Heart left ventricle (tissue), 16 donors: ENCODE results near the gene LRIT1. TPM values are rescaled to one million over a fixed set of nuclear protein-coding genes. Genes with fewer than 3 reads are reported as not detected.

Experiments used
- ATAC-seq, 4 donors: fragments of 200-7000 bp; cut with Tn5 transposase; one replicate each; pipeline ENCODE4 v1.9.1; 2020 to 2022; ENCODE audit warnings: moderate library complexity in 4 of 4, mild to moderate bottlenecking in 3 of 4, moderate number of reproducible peaks in 1 of 4
- DNase-seq, 5 donors: peaks; one replicate each; pipeline ENCODE4 v3.0.0-alpha.2; 2020
- H3K27ac ChIP-seq, 12 donors: fragments of 200-600 bp; sonication (generic) in 4 of 12; one replicate each; pipeline versions ENCODE4 v1.5.0 to v1.8.0; 2016 to 2022; ENCODE audit warnings: mild to moderate bottlenecking in 2 of 12
- H3K27me3 ChIP-seq, 9 donors: fragments of 200-600 bp; sonication (generic) in 2 of 9; one replicate each; pipeline versions ENCODE4 v1.5.1 to v1.8.0; 2016 to 2022; ENCODE audit warnings: mild to moderate bottlenecking in 3 of 9
- H3K36me3 ChIP-seq, 9 donors: fragments of 200-600 bp; sonication (generic) in 2 of 9; one replicate each; pipeline versions ENCODE4 v1.5.0 to v1.8.0; 2018 to 2022; ENCODE audit warnings: mild to moderate bottlenecking in 2 of 9
- H3K4me1 ChIP-seq, 12 donors: fragments of 200-600 bp; sonication (generic) in 4 of 12; one replicate each; pipeline versions ENCODE4 v1.5.0 to v1.8.0; 2016 to 2022; ENCODE audit warnings: mild to moderate bottlenecking in 3 of 12
- H3K4me3 ChIP-seq, 12 donors: fragments of 200-600 bp; sonication (generic) in 4 of 12; one replicate each; pipeline versions ENCODE4 v1.5.0 to v1.8.0; 2017 to 2022; ENCODE audit warnings: mild to moderate bottlenecking in 9 of 12, moderate library complexity in 4 of 12
- H3K9me3 ChIP-seq, 12 donors: fragments of 200-600 bp; sonication (generic) in 4 of 12; one replicate each; pipeline versions ENCODE4 v1.5.0 to v1.8.0; 2016 to 2022; ENCODE audit warnings: mild to moderate bottlenecking in 1 of 12
- POLR2A ChIP-seq, 2 donors: fragments of 450-650 bp; IDR thresholded peaks; one replicate each; pipeline ENCODE4 v1.6.1; 2017; ENCODE audit warnings: antibody characterized with exemption in 2 of 2, mild to moderate bottlenecking in 2 of 2, moderate library complexity in 2 of 2
- WGBS, 4 donors: extraction: QIAGEN DNeasy Blood & Tissue Kit in 2 of 4; methylation state at CpG; one replicate each; pipeline versions ENCODE4 v1.1.5 to v1.1.7; 2013 to 2018; 5-methylcytosine and 5-hydroxymethylcytosine counted together
- intact Hi-C, 10 donors: fragments of 100-400 bp; cut with DNase I; formaldehyde crosslinking; loops; one replicate each; pipeline versions ENCODE4 v1.11.1 to v1.14.2; 2022
- polyA plus RNA-seq, 2 donors: library from polyadenylated mRNA; stranded (reverse); fragments of 200-250 nt; gene quantifications; one replicate each; pipeline ENCODE4 v1.2.3, GENCODE V29; 2013
- total RNA-seq, 9 donors: library from RNA; depleted of rRNA in 2 of 9; stranded (reverse); fragments of >200 nt in 2 of 9; fragmentation: NEBNext Ultra II Directional in 3 of 9; extraction: Animal tissue kit (Norgen Biotek cat#: 25700) in 3 of 9; gene quantifications; one replicate each; pipeline versions ENCODE4 v1.1.0 to v1.2.4, GENCODE V29; 2016 to 2023
- TF ChIP-seq, protein P1 (sequence below), 12 donors: fragments of 200-600 bp; sonication (generic) in 4 of 12; IDR thresholded peaks; one replicate each; pipeline versions ENCODE4 v1.5.0 to v1.8.0; 2018 to 2022; ENCODE audit warnings: antibody characterized with exemption in 12 of 12, mild to moderate bottlenecking in 5 of 12
- donor health status: ischemic (EF 13 %, LVEDD 7.1; RV severe dilation, severe dysfunction).
- donor health status: healthy with polysubstance abuse.
- donor health status: DM: no; HTN: yes; CAD: no.
- donor health status: DM: no; HTN: no; CAD: no.
- donor health status: ischemic (EF 25% LVEDD 6.9; RV normal size, moderate dysfunction).
- donor health status: ischemic (EF 25% LVEDD 5.7; RV mildly dilated, moderate dysfunction).
- donor health status: healthy.
- donor health status: DM: yes; HTN: yes; CAD: no.
- donor health status: ischemic (EF 35%, LVEDD 5.7; RV mildly dilated, moderate dysfunction).
- donor health status: nonischemic (EF 11% LVEDD 7.7; RV severe dilation, severe dysfunction).
- donor health status: DM: yes; HTN: yes; CAD: no.
- donor health status: PGD.
- donor health status: ischemic (EF 29% LVEDD 5.4; RV normal size, mild dysfunction).
- donor health status: nonischemic (EF 23%, LVEDD 6.1; RV moderate dilation, normal function).

Gene LRIT1
- total and polyA plus RNA-seq, 11 donors = not detected

DNA sequence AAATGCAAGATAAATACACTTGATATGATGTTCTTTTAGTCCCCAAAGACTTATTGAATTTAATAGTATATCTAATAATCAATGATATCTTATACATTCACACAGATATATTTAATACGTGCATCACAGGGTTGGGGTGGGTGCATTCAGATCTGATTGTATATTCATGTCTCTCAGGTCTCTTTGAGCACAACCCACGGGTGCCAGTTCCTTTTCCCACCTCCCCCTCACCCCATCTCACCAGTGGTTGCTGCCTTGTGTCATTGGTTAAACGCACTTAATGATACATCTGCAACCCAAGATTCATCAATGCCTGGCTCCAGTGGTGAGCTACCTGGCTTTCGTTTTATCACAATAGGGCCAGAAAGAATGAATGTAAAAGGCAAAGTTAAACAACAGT, 6.2 kb downstream of the LRIT1 start:
- Histone ChIP-seq H3K4me1 (peaks cover 0 to 3% (median 0%) of the 10 kb centered on the region in 12 donors), H3K4me3 (no peak overlapping the region), H3K27ac (no peak overlapping the region), H3K9me3 (no peaks in the 10 kb centered on the region), H3K36me3 (no peaks in the 10 kb centered on the region), H3K27me3 (peaks cover 0 to 9% (median 4%) of the 10 kb centered on the region in 9 donors)
- TF ChIP-seq POLR2A (IDR thresholded peaks at IDR 0.05) = no peak
- TF ChIP-seq, protein P1, sequence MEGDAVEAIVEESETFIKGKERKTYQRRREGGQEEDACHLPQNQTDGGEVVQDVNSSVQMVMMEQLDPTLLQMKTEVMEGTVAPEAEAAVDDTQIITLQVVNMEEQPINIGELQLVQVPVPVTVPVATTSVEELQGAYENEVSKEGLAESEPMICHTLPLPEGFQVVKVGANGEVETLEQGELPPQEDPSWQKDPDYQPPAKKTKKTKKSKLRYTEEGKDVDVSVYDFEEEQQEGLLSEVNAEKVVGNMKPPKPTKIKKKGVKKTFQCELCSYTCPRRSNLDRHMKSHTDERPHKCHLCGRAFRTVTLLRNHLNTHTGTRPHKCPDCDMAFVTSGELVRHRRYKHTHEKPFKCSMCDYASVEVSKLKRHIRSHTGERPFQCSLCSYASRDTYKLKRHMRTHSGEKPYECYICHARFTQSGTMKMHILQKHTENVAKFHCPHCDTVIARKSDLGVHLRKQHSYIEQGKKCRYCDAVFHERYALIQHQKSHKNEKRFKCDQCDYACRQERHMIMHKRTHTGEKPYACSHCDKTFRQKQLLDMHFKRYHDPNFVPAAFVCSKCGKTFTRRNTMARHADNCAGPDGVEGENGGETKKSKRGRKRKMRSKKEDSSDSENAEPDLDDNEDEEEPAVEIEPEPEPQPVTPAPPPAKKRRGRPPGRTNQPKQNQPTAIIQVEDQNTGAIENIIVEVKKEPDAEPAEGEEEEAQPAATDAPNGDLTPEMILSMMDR (IDR thresholded peaks at IDR 0.05) = no peak
- DNase-seq = no peak
- intact Hi-C loops = no loop called here
- no peak for ATAC-seq
- 75 to 86% (median 78%) methylated on average over 4 of the region's 4 CpGs for WGBS, 4 donors

DNA sequence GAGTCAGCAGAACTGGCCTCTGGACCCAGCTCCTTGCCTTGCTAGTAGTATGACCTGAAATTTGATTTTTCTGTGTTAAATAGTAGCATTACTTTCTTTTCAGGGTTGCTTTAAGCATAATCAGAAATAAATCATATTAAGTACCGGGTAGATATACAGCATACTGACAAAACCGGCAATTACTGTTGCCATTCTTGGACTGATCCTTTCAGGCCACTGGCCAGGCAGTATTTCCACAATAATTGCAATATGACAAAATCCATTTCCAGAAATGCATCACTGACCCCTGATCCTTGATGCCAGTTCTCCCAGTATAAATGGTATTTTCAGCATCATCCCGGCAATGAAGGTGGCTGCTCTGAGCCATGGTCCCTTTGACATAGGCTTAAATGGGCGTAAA, 6.9 kb downstream of the LRIT1 start:
- WGBS, 4 donors = 78 to 93% (median 85%) methylated on average over 4 of the region's 4 CpGs
- no peak overlapping the region for H3K27ac ChIP-seq
- peaks cover 0 to 9% (median 4%) of the 10 kb centered on the region in 9 donors for H3K27me3 ChIP-seq

DNA sequence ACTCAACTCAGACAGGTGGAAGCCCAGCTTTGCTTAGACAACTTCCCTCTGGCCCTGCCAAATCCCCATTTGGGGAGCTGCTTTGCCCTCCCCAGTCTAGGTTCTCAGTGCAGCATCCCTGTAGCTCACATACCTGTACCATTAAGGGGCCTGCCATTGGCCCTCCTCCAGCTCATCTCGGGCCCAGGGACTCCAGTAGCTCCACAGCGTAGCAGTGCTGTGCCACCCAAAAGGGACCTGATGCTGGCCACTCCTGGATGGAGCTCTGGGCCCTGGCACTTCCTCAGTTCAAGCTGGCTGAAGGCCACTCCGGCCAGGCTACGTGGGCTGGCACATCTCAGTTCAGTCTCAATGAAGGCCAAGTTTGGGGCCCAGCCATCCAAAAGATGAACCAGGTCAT, 7.4 kb downstream of the LRIT1 start:
- H3K27ac ChIP-seq = no peak overlapping the region
- H3K9me3 ChIP-seq = no peaks in the 10 kb centered on the region
- peaks cover 0 to 3% (median 0%) of the 10 kb centered on the region in 12 donors for H3K4me1 ChIP-seq
- ATAC-seq (no peak), DNase-seq (no peak)
- H3K27me3 ChIP-seq = peaks cover 0 to 9% (median 4%) of the 10 kb centered on the region in 9 donors
- no peak for TF ChIP-seq POLR2A (IDR thresholded peaks at IDR 0.05)
- TF ChIP-seq, protein P1 (IDR thresholded peaks at IDR 0.05) = no peak
- H3K36me3 ChIP-seq = no peaks in the 10 kb centered on the region
- 74 to 100% (median 85%) methylated on average over 2 to 4 of the region's 4 CpGs for WGBS, 4 donors
- intact Hi-C loops = no loop called here
- H3K4me3 ChIP-seq = no peak overlapping the region

More for the DNA sequence above, 6.9 kb downstream of the LRIT1 start:
- intact Hi-C loops = no loop called here
- ATAC-seq (no peak), DNase-seq (no peak)
- H3K36me3 ChIP-seq = no peaks in the 10 kb centered on the region
- peaks cover 0 to 3% (median 0%) of the 10 kb centered on the region in 12 donors for H3K4me1 ChIP-seq
- H3K9me3 ChIP-seq = no peaks in the 10 kb centered on the region
- no peak overlapping the region for H3K4me3 ChIP-seq
- no peak for TF ChIP-seq POLR2A (IDR thresholded peaks at IDR 0.05)
- TF ChIP-seq, protein P1 (IDR thresholded peaks at IDR 0.05) = no peak

DNA sequence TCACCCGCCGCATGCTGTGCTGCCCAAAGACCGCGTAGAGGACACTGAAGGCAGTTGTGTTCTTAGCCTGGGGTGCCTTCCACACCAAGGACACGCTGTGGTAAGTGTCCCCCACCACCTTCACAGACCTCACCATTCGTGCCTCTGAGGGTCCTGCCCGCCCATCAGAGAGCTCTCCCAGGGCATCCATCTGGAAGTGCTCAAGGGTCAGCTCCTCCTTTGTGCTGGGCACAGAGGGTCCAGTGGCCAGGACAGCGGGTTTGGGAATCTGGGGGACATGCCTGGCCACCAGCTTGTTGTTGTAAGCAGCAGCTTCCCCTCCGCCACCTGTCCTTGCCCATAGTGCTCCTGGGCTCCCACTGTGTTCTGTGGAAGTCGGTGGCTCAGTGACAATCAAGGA, 9.0 kb downstream of the LRIT1 start:
- TF ChIP-seq, protein P1 (IDR thresholded peaks at IDR 0.05) = no peak
- TF ChIP-seq POLR2A (IDR thresholded peaks at IDR 0.05) = no peak
- WGBS, 4 donors = 82 to 84% (median 83%) methylated on average over 10 of the region's 10 CpGs
- no peak for ATAC-seq
- Histone ChIP-seq H3K27me3 (peaks cover 0 to 7% (median 0%) of the 10 kb centered on the region in 9 donors), H3K4me1 (peaks cover 0 to 3% (median 0%) of the 10 kb centered on the region in 12 donors), H3K4me3 (no peak overlapping the region), H3K27ac (no peak overlapping the region), H3K36me3 (no peaks in the 10 kb centered on the region), H3K9me3 (no peaks in the 10 kb centered on the region)
- intact Hi-C loops = no loop called here
- DNase-seq = no peak
